Astrocyte of the cerebellum (primary cell): ENCODE results near the gene FOXR2.

Experiments
- DNase-seq: peaks from one replicate; pipeline ENCODE4 v3.0.0-alpha.2; 2011; ENCODE audit warnings: low read depth
- H3K4me3 ChIP-seq: 2 replicates; pipeline ENCODE4 v1.5.1; 2011; ENCODE audit warnings: mild to moderate bottlenecking, low read depth, low read length, moderate library complexity
- in situ Hi-C: cut with HindIII; loops from 2 replicates; pipeline ENCODE4 v1.10.0; 2017; ENCODE audit warnings: low sequenced_read_pairs
- TF ChIP-seq, protein P1 (sequence below): IDR thresholded peaks from 2 replicates; pipeline ENCODE4 v1.5.1; 2012; ENCODE audit warnings: low read length, low read depth, moderate library complexity, mild to moderate bottlenecking; ENCODE audit errors: missing control alignments

The FOXR2 gene, protein sequence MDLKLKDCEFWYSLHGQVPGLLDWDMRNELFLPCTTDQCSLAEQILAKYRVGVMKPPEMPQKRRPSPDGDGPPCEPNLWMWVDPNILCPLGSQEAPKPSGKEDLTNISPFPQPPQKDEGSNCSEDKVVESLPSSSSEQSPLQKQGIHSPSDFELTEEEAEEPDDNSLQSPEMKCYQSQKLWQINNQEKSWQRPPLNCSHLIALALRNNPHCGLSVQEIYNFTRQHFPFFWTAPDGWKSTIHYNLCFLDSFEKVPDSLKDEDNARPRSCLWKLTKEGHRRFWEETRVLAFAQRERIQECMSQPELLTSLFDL

GRCh38 chrX:55623100-55623499, at the start of gene FOXR2:
Gene FOXR2, plus strand, starts transcription at chrX:55623400. Its CDS starts 312 bp downstream, at chrX:55623712.
- in situ Hi-C loops: no loop called here

DNA sequence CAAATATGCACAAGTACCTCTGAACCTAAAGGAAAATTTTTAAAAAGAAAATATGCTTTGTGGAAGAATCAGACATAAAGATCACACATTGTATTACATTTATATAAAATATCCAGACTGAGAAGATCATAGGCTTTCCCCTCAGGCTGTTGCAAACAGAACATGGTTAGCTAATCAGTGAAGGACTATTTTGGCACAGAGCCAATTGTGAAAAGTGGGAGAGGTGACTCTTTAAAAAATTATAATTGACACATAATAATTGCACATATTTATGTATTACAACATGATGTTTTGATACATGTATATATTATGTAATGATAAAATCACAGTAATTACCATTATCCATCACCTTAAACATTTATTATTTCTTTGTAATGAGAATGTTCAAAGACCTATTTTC, 44.1 kb upstream of the FOXR2 start:
- H3K4me3 ChIP-seq: no peak overlapping the region
- no peak for DNase-seq
- in situ Hi-C loops: no loop called here
- TF ChIP-seq, protein P1, sequence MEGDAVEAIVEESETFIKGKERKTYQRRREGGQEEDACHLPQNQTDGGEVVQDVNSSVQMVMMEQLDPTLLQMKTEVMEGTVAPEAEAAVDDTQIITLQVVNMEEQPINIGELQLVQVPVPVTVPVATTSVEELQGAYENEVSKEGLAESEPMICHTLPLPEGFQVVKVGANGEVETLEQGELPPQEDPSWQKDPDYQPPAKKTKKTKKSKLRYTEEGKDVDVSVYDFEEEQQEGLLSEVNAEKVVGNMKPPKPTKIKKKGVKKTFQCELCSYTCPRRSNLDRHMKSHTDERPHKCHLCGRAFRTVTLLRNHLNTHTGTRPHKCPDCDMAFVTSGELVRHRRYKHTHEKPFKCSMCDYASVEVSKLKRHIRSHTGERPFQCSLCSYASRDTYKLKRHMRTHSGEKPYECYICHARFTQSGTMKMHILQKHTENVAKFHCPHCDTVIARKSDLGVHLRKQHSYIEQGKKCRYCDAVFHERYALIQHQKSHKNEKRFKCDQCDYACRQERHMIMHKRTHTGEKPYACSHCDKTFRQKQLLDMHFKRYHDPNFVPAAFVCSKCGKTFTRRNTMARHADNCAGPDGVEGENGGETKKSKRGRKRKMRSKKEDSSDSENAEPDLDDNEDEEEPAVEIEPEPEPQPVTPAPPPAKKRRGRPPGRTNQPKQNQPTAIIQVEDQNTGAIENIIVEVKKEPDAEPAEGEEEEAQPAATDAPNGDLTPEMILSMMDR: no peak

More at GRCh38 chrX:55623100-55623499, at the start of gene FOXR2:
- no peak within 1 kb of the TSS for H3K4me3 ChIP-seq
- no peak for DNase-seq
- TF ChIP-seq, protein P1: no peak

- no peak for DNase-seq
- TF ChIP-seq, protein P1: no peak
- no peak overlapping the region for H3K4me3 ChIP-seq
- in situ Hi-C loops: no loop called here
Measured at GRCh38 chrX:55582447-55582846, 40.8 kb upstream of the FOXR2 start.

DNA sequence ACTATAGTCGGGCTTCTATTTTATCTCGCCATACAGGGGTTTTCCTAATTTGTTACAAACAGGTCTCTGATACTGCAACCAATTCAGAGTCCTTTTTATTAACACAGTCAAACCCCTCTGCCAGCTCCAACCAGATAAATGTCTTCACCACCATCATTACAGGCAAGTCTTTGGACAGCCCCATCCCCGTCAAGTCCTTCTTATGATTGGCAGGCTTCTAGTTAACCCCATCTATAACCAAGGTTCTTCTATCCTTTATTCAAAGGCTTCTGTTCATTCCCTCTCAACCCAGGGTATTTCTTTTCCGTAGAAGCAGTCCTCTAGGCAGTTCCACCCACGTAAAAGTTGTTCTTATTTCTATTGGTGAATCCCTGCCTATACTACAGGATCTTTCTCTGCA, 29.9 kb upstream of the FOXR2 start:
- TF ChIP-seq, protein P1: no peak
- no peak overlapping the region for H3K4me3 ChIP-seq
- DNase-seq: no peak
- in situ Hi-C loops: no loop called here

GRCh38 chrX:55593756-55594257, 29.4 kb upstream of the FOXR2 start:
- TF ChIP-seq, protein P1: no peak
- in situ Hi-C loops: no loop called here
- DNase-seq: no peak
- H3K4me3 ChIP-seq: no peak overlapping the region

- no peak overlapping the region for H3K4me3 ChIP-seq
- TF ChIP-seq, protein P1: no peak
- DNase-seq: no peak
- in situ Hi-C loops: no loop called here
Measured at GRCh38 chrX:55598333-55598732, 24.9 kb upstream of the FOXR2 start.
